Gastroesophageal sphincter (tissue), 3 donors: ENCODE results near the gene MMRN2.
A peak's percentile ranks its signal among the peaks of the same experiment; 100 is the strongest.

Experiments used
- EP300 ChIP-seq: sonication (generic); formaldehyde crosslinking; IDR thresholded peaks from one replicate; pipeline ENCODE4 v1.6.1; 2017; ENCODE audit warnings: antibody characterized with exemption, mild to moderate bottlenecking
- POLR2A ChIP-seq, 2 donors: fragments of 450-650 bp; IDR thresholded peaks; one replicate each; pipeline ENCODE4 v1.6.1; 2017; ENCODE audit warnings: antibody characterized with exemption in 2 of 2, mild to moderate bottlenecking in 2 of 2, moderate library complexity in 1 of 2
- POLR2AphosphoS5 ChIP-seq: sonication (generic); formaldehyde crosslinking; IDR thresholded peaks from one replicate; pipeline ENCODE4 v1.6.1; 2017; ENCODE audit warnings: antibody characterized with exemption
- TF ChIP-seq, protein P1 (sequence below), 4 experiments: fragments of 200-600 bp in 2 of 4; fragments of 450-650 bp in 2 of 4; sonication (generic) in 1 of 4; IDR thresholded peaks; one replicate each; pipeline ENCODE4 v1.5.1; 2017 to 2019; ENCODE audit warnings: antibody characterized with exemption in 4 of 4, mild to moderate bottlenecking in 2 of 4, moderate library complexity in 2 of 4

DNA sequence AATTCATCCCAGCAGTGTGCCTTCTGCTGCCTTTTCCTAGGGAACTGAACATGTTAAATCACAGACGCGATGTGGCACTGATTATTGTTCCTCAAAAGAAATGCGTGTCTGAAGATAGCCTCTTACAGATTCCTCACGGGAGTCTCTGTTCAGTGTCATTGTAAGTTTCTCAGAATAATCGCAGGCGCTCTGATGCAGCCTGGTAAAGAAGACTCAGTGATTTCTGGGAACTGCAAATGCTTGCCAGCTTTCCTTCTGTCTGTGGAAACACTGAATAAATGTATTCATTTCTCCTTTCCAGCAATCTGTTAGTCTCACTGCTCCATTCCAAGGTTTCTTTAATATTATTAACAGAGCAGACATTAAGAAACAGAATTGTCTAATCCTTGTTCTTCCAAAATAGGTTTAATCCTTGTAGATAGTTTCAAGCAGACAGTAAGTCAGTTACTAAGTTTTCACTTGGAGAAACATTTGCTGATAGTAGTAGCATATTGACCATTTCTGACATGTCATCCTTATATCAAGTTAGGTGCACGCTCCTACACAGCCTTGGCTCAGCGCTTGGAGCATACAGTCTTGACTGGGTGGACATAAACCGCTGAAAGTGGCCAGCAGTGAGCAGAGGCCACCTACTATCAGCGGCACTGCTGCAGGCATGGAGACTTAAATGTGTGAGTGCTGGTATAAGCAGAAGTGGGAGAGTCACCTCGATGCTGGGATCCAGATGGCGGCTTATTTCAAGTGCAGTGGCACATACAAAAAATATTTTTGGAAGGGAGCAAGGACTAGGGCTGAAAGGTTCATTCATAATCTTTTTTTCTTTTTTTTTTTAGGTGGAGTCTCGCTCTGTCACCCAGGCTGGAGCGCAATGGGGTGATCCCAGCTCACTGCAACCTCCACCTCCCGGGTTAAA is 27.7 kb downstream of the MMRN2 start:
- TF ChIP-seq POLR2A (IDR thresholded peaks at IDR 0.05), result no peak
- TF ChIP-seq, protein P1, sequence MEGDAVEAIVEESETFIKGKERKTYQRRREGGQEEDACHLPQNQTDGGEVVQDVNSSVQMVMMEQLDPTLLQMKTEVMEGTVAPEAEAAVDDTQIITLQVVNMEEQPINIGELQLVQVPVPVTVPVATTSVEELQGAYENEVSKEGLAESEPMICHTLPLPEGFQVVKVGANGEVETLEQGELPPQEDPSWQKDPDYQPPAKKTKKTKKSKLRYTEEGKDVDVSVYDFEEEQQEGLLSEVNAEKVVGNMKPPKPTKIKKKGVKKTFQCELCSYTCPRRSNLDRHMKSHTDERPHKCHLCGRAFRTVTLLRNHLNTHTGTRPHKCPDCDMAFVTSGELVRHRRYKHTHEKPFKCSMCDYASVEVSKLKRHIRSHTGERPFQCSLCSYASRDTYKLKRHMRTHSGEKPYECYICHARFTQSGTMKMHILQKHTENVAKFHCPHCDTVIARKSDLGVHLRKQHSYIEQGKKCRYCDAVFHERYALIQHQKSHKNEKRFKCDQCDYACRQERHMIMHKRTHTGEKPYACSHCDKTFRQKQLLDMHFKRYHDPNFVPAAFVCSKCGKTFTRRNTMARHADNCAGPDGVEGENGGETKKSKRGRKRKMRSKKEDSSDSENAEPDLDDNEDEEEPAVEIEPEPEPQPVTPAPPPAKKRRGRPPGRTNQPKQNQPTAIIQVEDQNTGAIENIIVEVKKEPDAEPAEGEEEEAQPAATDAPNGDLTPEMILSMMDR (IDR thresholded peaks at IDR 0.05), result no peak
- TF ChIP-seq POLR2AphosphoS5, result peak; percentile 74
- TF ChIP-seq EP300, result no peak
